HCT116 (cell line): ENCODE results near the gene RAP1A. TPM values are rescaled to one million over a fixed set of nuclear protein-coding genes. Genes with fewer than 3 reads are reported as not detected.

Source experiments
- ATAC-seq: fragments of 200-7000 bp; cut with Tn5 transposase; 2 replicates; pipeline ENCODE4 v1.9.1; 2020; ENCODE audit warnings: mild to moderate bottlenecking, moderate library complexity
- BruUV-seq: library from RNA; stranded (reverse); fragments of 400-500 nt; replicated peaks from 2 replicates; lab custom pipeline; 2021; lab: Mats Ljungman, UMichigan
- CTCF ChIA-PET: fragments of 300-600 bp; sonication (Branson Sonifier 250); formaldehyde crosslinking; loops from one replicate; lab custom pipeline; 2021; ENCODE audit warnings: antibody characterized with exemption; lab: Charles Lee
- POLR2A ChIA-PET: fragments of 300-600, 350-600 bp; sonication (Branson Sonifier 250); formaldehyde crosslinking; loops from one replicate; lab custom pipeline; 2021; ENCODE audit warnings: antibody characterized with exemption; lab: Charles Lee
- RAD21 ChIA-PET, 2 experiments: fragments of 300-600 bp; sonication (Branson Sonifier 250); formaldehyde crosslinking; loops; one replicate each; lab custom pipeline; 2023; ENCODE audit warnings: low total read pairs in 2 of 2; ENCODE audit not compliant: uncharacterized antibody in 2 of 2, unreplicated experiment in 2 of 2, low non-redundant PET in 1 of 2; lab: Charles Lee
- DNase-seq: peaks from one replicate; pipeline ENCODE4 v3.0.0-alpha.2; 2010; ENCODE audit warnings: low read depth, low spot score
- H2AFZ ChIP-seq: fragments of 200-600 bp; shearing (Covaris generic), sonication (generic); 2 replicates; pipeline ENCODE4 v1.6.1; 2017; ENCODE audit warnings: low read depth, mixed run types, mixed read lengths, antibody characterized with exemption, low read length; ENCODE audit not compliant: poor library complexity, severe bottlenecking
- H3K27ac ChIP-seq: 2 replicates; pipeline ENCODE4 v1.5.1; 2012; ENCODE audit warnings: low read depth, low read length
- H3K27me3 ChIP-seq: fragments of 200-600 bp; sonication (generic); 2 replicates; pipeline ENCODE4 v1.6.1; 2016; ENCODE audit warnings: mixed run types, low read length, mixed read lengths; ENCODE audit not compliant: insufficient read depth
- H3K36me3 ChIP-seq, 2 experiments: fragments of 200-500 bp in 1 of 2; fragments of 200-600 bp in 1 of 2; sonication (Bioruptor generic) in 1 of 2; sonication (generic) in 1 of 2; 2 replicates each; pipeline versions ENCODE4 v1.5.1 to v1.6.1; 2014 to 2016; ENCODE audit warnings: low read length in 2 of 2, inconsistent platforms in 1 of 2, mixed read lengths in 1 of 2, mixed run types in 1 of 2; ENCODE audit not compliant: insufficient read depth in 2 of 2, control insufficient read depth in 1 of 2
- H3K4me1 ChIP-seq, 2 experiments: fragments of 200-600 bp in 1 of 2; sonication (generic) in 1 of 2; 2 replicates each; pipeline versions ENCODE4 v1.5.1 to v1.6.1; 2012 to 2017; ENCODE audit warnings: low read length in 2 of 2, inconsistent platforms in 1 of 2, mild to moderate bottlenecking in 1 of 2, mixed read lengths in 1 of 2, mixed run types in 1 of 2, moderate library complexity in 1 of 2; ENCODE audit not compliant: insufficient read depth in 2 of 2, control insufficient read depth in 1 of 2
- H3K4me2 ChIP-seq: fragments of 200-600 bp; sonication (generic); 2 replicates; pipeline ENCODE4 v1.6.1; 2017; ENCODE audit warnings: mixed run types, low read length, mixed read lengths
- H3K4me3 ChIP-seq, 2 experiments: fragments of 200-600 bp in 1 of 2; sonication (generic) in 1 of 2; replicated peaks in 1 of 2; 2 replicates each; pipeline ENCODE4 v1.5.1; 2011 to 2016; ENCODE audit warnings: low read length in 2 of 2, control low read depth in 1 of 2, low read depth in 1 of 2, mild to moderate bottlenecking in 1 of 2, mixed read lengths in 1 of 2, mixed run types in 1 of 2
- H3K79me2 ChIP-seq: fragments of 200-600 bp; sonication (generic); 2 replicates; pipeline ENCODE4 v1.6.1; 2017; ENCODE audit warnings: mild to moderate bottlenecking, mixed run types, low read length, moderate library complexity, mixed read lengths; ENCODE audit not compliant: insufficient read depth
- H3K9ac ChIP-seq: fragments of 200-600 bp; sonication (generic); 2 replicates; pipeline ENCODE4 v1.6.1; 2016; ENCODE audit warnings: low read length, mixed read lengths
- H3K9me2 ChIP-seq: fragments of 200-600 bp; sonication (generic), shearing (Covaris generic); 2 replicates; pipeline ENCODE4 v1.6.1; 2017; ENCODE audit warnings: mixed run types, mild to moderate bottlenecking, moderate library complexity; ENCODE audit not compliant: insufficient read depth
- H3K9me3 ChIP-seq, 2 experiments: fragments of 200-500 bp in 1 of 2; fragments of 200-600 bp in 1 of 2; sonication (Bioruptor generic) in 1 of 2; sonication (generic) in 1 of 2; 2 replicates each; pipeline ENCODE4 v1.6.1; 2014 to 2017; ENCODE audit warnings: low read length in 2 of 2, mixed read lengths in 2 of 2, inconsistent platforms in 1 of 2, low read depth in 1 of 2, mild to moderate bottlenecking in 1 of 2, mixed run types in 1 of 2, moderate library complexity in 1 of 2; ENCODE audit not compliant: control insufficient read depth in 1 of 2, insufficient read depth in 1 of 2
- H4K20me1 ChIP-seq: fragments of 200-600 bp; sonication (generic), shearing (Covaris generic); 2 replicates; pipeline ENCODE4 v1.6.1; 2017; ENCODE audit warnings: mixed run types, mild to moderate bottlenecking, moderate library complexity; ENCODE audit not compliant: insufficient read depth
- EZH2 ChIP-seq: fragments of 200-600 bp; sonication (generic); IDR thresholded peaks from 2 replicates; pipeline ENCODE4 v1.6.1; 2017; ENCODE audit warnings: antibody characterized with exemption, mixed run types
- POLR2AphosphoS5 ChIP-seq: IDR thresholded peaks from 2 replicates; pipeline ENCODE4 v1.6.1; 2011; ENCODE audit warnings: mild to moderate bottlenecking, low read depth, low read length, moderate library complexity
- SIN3A ChIP-seq: IDR thresholded peaks from 2 replicates; pipeline ENCODE4 v1.6.1; 2012; ENCODE audit warnings: low read depth
- intact Hi-C: fragments of 100-400 bp; cut with micrococcal nuclease; formaldehyde crosslinking; loops from 2 replicates; pipeline ENCODE4 v1.10.0; 2022
- total RNA-seq: library from RNA; stranded (reverse); gene quantifications from one replicate; pipeline ENCODE4 v1.2.1, GENCODE V29; 2021; ENCODE audit not compliant: unreplicated experiment

Gene RAP1A
- total RNA-seq, 1 experiment from 2014 or later, result 46.2 TPM

- Histone ChIP-seq H3K9me3 (no peaks in the 10 kb centered on the region), H3K79me2 (no peaks in the 10 kb centered on the region), H3K4me2 (no peak overlapping the region)
- RAD21 ChIA-PET, result no interaction called here
- CTCF ChIA-PET, result interaction anchor here (1.0 kb wide), 1 partner anchor 13 kb away, joined by 3 read pairs; no protein-coding TSS in a partner anchor
- no TSS peak for BruUV-seq
- DNase-seq, result no peak
- TF ChIP-seq POLR2AphosphoS5, result 0 out of 2 replicates have a peak, but pooled peaks have one; percentile 0
- TF ChIP-seq SIN3A, result no peak
- TF ChIP-seq, all 23 proteins: peak for 1
- Histone ChIP-seq H4K20me1 (no peaks in the 10 kb centered on the region), H3K9ac (no peak overlapping the region), H3K27me3 (no peaks in the 10 kb centered on the region), H3K4me3 (no peak overlapping the region), H3K36me3 (no peaks in the 10 kb centered on the region), H2AFZ (no peak overlapping the region), H3K9me2 (no peaks in the 10 kb centered on the region), H3K4me1 (no peaks in the 10 kb centered on the region), H3K27ac (no peak overlapping the region)
- POLR2A ChIA-PET, result no interaction called here
- ATAC-seq, result no peak
- intact Hi-C loops, result no loop called here
Observed at GRCh38 chr1:111723091-111723806, 103.7 kb downstream of the RAP1A start.

DNA sequence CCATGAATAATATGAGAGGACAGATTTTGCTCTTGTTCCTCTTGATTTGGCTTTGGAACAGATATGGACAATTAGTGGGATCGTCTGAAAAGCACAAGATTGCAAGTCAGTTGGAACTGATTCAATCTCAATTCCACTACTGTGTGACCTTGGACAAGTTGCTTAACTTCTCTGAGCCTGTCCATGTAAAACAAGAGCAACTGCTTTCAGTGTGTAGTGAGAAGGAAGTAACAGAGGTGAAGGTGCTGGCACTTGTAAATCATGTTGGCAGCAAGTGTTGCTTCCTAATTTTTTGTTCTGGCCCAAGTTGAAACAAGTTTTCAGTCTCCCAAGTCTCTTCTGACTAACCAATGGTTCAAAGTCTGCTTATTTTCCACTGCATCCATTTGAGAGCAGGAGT, 104.3 kb downstream of the RAP1A start:
- DNase-seq (no peak), ATAC-seq (no peak)
- Histone ChIP-seq H3K27ac (no peak overlapping the region), H2AFZ (no peak overlapping the region), H3K9me3 (no peaks in the 10 kb centered on the region), H3K9ac (no peak overlapping the region), H3K9me2 (no peaks in the 10 kb centered on the region), H3K4me1 (no peaks in the 10 kb centered on the region), H3K36me3 (no peaks in the 10 kb centered on the region), H3K79me2 (no peaks in the 10 kb centered on the region), H3K4me3 (no peak overlapping the region), H4K20me1 (no peaks in the 10 kb centered on the region), H3K4me2 (no peak overlapping the region), H3K27me3 (no peaks in the 10 kb centered on the region)
- 0 out of 2 replicates have a peak, but pooled peaks have one; percentile 3 for TF ChIP-seq POLR2AphosphoS5
- TF ChIP-seq EZH2, result no peak
- POLR2A ChIA-PET, result no interaction called here
- RAD21 ChIA-PET, result no interaction called here
- TSS peak; percentile 35 for BruUV-seq
- CTCF ChIA-PET, result interaction anchor here (1.0 kb wide), 1 partner anchor 13 kb away, joined by 3 read pairs; no protein-coding TSS in a partner anchor
- intact Hi-C loops, result no loop called here
